ENCODE results near the gene PAPSS2.

PAPSS2 gene

GRCh38 chr10:87721781-87722180 is 62.1 kb downstream of the PAPSS2 start:
- H3K9ac ChIP-seq (ENCODE audit: low read length), result no peak overlapping the region
- H3K4me2 ChIP-seq (ENCODE audit: low read depth, low read length, poor library complexity, severe bottlenecking), result no peak overlapping the region
- H3K9me3 ChIP-seq (ENCODE audit: insufficient read depth, low read length), result no peaks in the 10 kb centered on the region
- TF ChIP-seq EZH2phosphoT487 (conservative IDR thresholded peaks at IDR 0.05; ENCODE audit: low read length), result no peak
- TF ChIP-seq, protein P1, sequence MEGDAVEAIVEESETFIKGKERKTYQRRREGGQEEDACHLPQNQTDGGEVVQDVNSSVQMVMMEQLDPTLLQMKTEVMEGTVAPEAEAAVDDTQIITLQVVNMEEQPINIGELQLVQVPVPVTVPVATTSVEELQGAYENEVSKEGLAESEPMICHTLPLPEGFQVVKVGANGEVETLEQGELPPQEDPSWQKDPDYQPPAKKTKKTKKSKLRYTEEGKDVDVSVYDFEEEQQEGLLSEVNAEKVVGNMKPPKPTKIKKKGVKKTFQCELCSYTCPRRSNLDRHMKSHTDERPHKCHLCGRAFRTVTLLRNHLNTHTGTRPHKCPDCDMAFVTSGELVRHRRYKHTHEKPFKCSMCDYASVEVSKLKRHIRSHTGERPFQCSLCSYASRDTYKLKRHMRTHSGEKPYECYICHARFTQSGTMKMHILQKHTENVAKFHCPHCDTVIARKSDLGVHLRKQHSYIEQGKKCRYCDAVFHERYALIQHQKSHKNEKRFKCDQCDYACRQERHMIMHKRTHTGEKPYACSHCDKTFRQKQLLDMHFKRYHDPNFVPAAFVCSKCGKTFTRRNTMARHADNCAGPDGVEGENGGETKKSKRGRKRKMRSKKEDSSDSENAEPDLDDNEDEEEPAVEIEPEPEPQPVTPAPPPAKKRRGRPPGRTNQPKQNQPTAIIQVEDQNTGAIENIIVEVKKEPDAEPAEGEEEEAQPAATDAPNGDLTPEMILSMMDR (IDR thresholded peaks at IDR 0.05; ENCODE audit: insufficient read depth, low read length, poor library complexity, severe bottlenecking), result no peak
- no peaks in the 10 kb centered on the region for H3K36me3 ChIP-seq (ENCODE audit: low read length)
- H3K4me3 ChIP-seq (ENCODE audit: insufficient read depth, low read length, poor library complexity, severe bottlenecking), result no peak overlapping the region
- H3K79me2 ChIP-seq (ENCODE audit: insufficient read depth, low read length), result no peaks in the 10 kb centered on the region
- no peaks in the 10 kb centered on the region for H3F3A ChIP-seq (ENCODE audit: insufficient read depth)
- no peak overlapping the region for H3K27ac ChIP-seq (ENCODE audit: low read depth, low read length)
- no peaks in the 10 kb centered on the region for H4K20me1 ChIP-seq (ENCODE audit: low read depth, low read length)
- H3K9me2 ChIP-seq (replicated peaks; ENCODE audit: insufficient read depth, low read length), result no peaks in the 10 kb centered on the region
- no peak overlapping the region for H2AFZ ChIP-seq (ENCODE audit: low read depth, low read length, severe bottlenecking)
- H3K27me3 ChIP-seq (ENCODE audit: low read length), result no peaks in the 10 kb centered on the region

- no peaks in the 10 kb centered on the region for H4K20me1 ChIP-seq (ENCODE audit: low read depth, low read length)
- H3K4me3 ChIP-seq (ENCODE audit: insufficient read depth, low read length, poor library complexity, severe bottlenecking), result no peak overlapping the region
- no peak overlapping the region for H3K9ac ChIP-seq (ENCODE audit: low read length)
- no peak overlapping the region for H3K4me2 ChIP-seq (ENCODE audit: low read depth, low read length, poor library complexity, severe bottlenecking)
- TF ChIP-seq, protein P1 (IDR thresholded peaks at IDR 0.05; ENCODE audit: insufficient read depth, low read length, poor library complexity, severe bottlenecking), result no peak
- TF ChIP-seq EZH2phosphoT487 (conservative IDR thresholded peaks at IDR 0.05; ENCODE audit: low read length), result no peak
- H2AFZ ChIP-seq (ENCODE audit: low read depth, low read length, severe bottlenecking), result no peak overlapping the region
- no peaks in the 10 kb centered on the region for H3K9me2 ChIP-seq (replicated peaks; ENCODE audit: insufficient read depth, low read length)
- H3K27ac ChIP-seq (ENCODE audit: low read depth, low read length), result no peak overlapping the region
- no peaks in the 10 kb centered on the region for H3K79me2 ChIP-seq (ENCODE audit: insufficient read depth, low read length)
- no peaks in the 10 kb centered on the region for H3K9me3 ChIP-seq (ENCODE audit: insufficient read depth, low read length)
- no peaks in the 10 kb centered on the region for H3K27me3 ChIP-seq (ENCODE audit: low read length)
- no peaks in the 10 kb centered on the region for H3F3A ChIP-seq (ENCODE audit: insufficient read depth)
- no peaks in the 10 kb centered on the region for H3K36me3 ChIP-seq (ENCODE audit: low read length)
Observed at GRCh38 chr10:87722716-87723115, 63.0 kb downstream of the PAPSS2 start.

DNA sequence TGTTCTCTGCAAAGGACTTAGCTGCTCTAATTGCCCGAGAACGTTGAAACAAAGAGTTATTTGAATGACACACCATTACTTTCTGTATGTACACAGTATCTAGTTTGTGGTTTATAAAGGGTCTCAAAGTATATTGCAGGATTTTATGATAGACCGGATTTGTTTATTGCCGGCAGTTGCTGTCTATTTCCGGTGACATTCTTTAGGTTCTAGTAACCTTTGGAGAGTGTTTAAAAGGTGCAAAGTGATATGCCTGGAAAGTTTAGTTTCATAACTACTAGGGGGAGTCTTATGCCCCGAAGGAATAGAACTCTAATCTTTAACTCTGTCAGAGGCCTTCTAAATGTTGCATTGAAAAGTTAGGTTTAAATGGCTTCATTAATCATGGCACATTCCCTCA is 63.8 kb downstream of the PAPSS2 start:
- TF ChIP-seq, protein P1 (IDR thresholded peaks at IDR 0.05; ENCODE audit: insufficient read depth, low read length, poor library complexity, severe bottlenecking), result no peak
- TF ChIP-seq EZH2phosphoT487 (conservative IDR thresholded peaks at IDR 0.05; ENCODE audit: low read length), result no peak

More for the DNA sequence above, 63.8 kb downstream of the PAPSS2 start:
- Histone ChIP-seq H3K27me3 (ENCODE audit: low read length) (no peaks in the 10 kb centered on the region), H3K4me3 (ENCODE audit: insufficient read depth, low read length, poor library complexity, severe bottlenecking) (no peak overlapping the region), H3F3A (ENCODE audit: insufficient read depth) (no peaks in the 10 kb centered on the region), H3K4me2 (ENCODE audit: low read depth, low read length, poor library complexity, severe bottlenecking) (no peak overlapping the region), H4K20me1 (ENCODE audit: low read depth, low read length) (no peaks in the 10 kb centered on the region), H3K36me3 (ENCODE audit: low read length) (no peaks in the 10 kb centered on the region), H3K9me2 (replicated peaks; ENCODE audit: insufficient read depth, low read length) (no peaks in the 10 kb centered on the region), H3K9me3 (ENCODE audit: insufficient read depth, low read length) (no peaks in the 10 kb centered on the region), H3K9ac (ENCODE audit: low read length) (no peak overlapping the region), H3K27ac (ENCODE audit: low read depth, low read length) (no peak overlapping the region), H3K79me2 (ENCODE audit: insufficient read depth, low read length) (no peaks in the 10 kb centered on the region), H2AFZ (ENCODE audit: low read depth, low read length, severe bottlenecking) (no peak overlapping the region)

Data from SU-DHL-6 (cell line).